ENCODE measurements around the gene STIM2.

The STIM2 gene

GRCh38 chr4:27048429-27049238 lies 188.0 kb downstream of the STIM2 start:
- no peak for DNase-seq

- DNase-seq, result no peak
These were observed 188.7 kb downstream of the STIM2 start for GRCh38 chr4:27049239-27049829.

- no peak for DNase-seq
These were observed 190.1 kb downstream of the STIM2 start for GRCh38 chr4:27050731-27051130.

GRCh38 chr4:27055221-27055760 lies 194.7 kb downstream of the STIM2 start:
- DNase-seq, result no peak

- DNase-seq, result no peak
These were observed 195.6 kb downstream of the STIM2 start for GRCh38 chr4:27056281-27056680.

GRCh38 chr4:27057053-27057452 lies 196.4 kb downstream of the STIM2 start:
- no peak for DNase-seq

GRCh38 chr4:27057662-27058061 lies 197.0 kb downstream of the STIM2 start:
- no peak for DNase-seq

GRCh38 chr4:27058819-27059406 lies 198.3 kb downstream of the STIM2 start:
- DNase-seq, result no peak

GRCh38 chr4:27059446-27059845 lies 198.8 kb downstream of the STIM2 start:
- DNase-seq, result no peak

- DNase-seq, result no peak
These were observed 201.6 kb downstream of the STIM2 start for GRCh38 chr4:27062256-27062655.

GRCh38 chr4:27066591-27066990 lies 205.9 kb downstream of the STIM2 start:
- DNase-seq, result no peak

GRCh38 chr4:27068151-27068867 lies 207.7 kb downstream of the STIM2 start:
- no peak for DNase-seq
